A673 (cell line): ENCODE measurements around the gene ZNF286A. TPM values are rescaled to one million over a fixed set of nuclear protein-coding genes. Genes with fewer than 3 reads are reported as not detected.
"Not testable (repeated sequence)": the region's sequence is repeated elsewhere in the genome, so short reads cannot be mapped to it uniquely, and the experiment has no call there.

Experiments used
- BruUV-seq: library from RNA; stranded (reverse); fragments of 400-500 nt; replicated peaks from 2 replicates; lab custom pipeline; 2021; lab: Mats Ljungman, UMichigan
- CTCF ChIA-PET: fragments of 300-600 bp; sonication (Branson Sonifier 250); formaldehyde crosslinking; loops from one replicate; lab custom pipeline; 2022; ENCODE audit warnings: antibody characterized with exemption; lab: Charles Lee
- POLR2A ChIA-PET: fragments of 300-600 bp; sonication (Branson Sonifier 250); formaldehyde crosslinking; loops from one replicate; lab custom pipeline; 2022; ENCODE audit warnings: antibody characterized with exemption; ENCODE audit not compliant: low non-redundant PET; lab: Charles Lee
- DNase-seq: peaks from one replicate; pipeline ENCODE4 v3.0.0-alpha.2; 2015; ENCODE audit warnings: low spot score
- H3K27ac ChIP-seq: fragments of 200-600 bp; sonication (generic); 2 replicates; pipeline ENCODE4 v1.5.1; 2016; ENCODE audit warnings: mixed run types, low read depth, mild to moderate bottlenecking, mixed read lengths, antibody characterized with exemption, low read length; ENCODE audit not compliant: poor library complexity, severe bottlenecking
- H3K27me3 ChIP-seq: fragments of 200-600 bp; sonication (generic); replicated peaks from 2 replicates; pipeline ENCODE4 v1.6.1; 2017; ENCODE audit warnings: mixed run types, low read depth, mild to moderate bottlenecking, mixed read lengths, antibody characterized with exemption, low read length; ENCODE audit not compliant: insufficient read depth, poor library complexity
- H3K36me3 ChIP-seq: fragments of 200-600 bp; sonication (generic); 2 replicates; pipeline ENCODE4 v1.6.1; 2016; ENCODE audit warnings: mixed run types, mild to moderate bottlenecking, mixed read lengths, antibody characterized with exemption, low read length; ENCODE audit not compliant: insufficient read depth, poor library complexity, severe bottlenecking
- H3K4me1 ChIP-seq: fragments of 200-600 bp; sonication (generic); 2 replicates; pipeline ENCODE4 v1.6.1; 2017; ENCODE audit warnings: mixed run types, mild to moderate bottlenecking, mixed read lengths, antibody characterized with exemption, low read length; ENCODE audit not compliant: insufficient read depth, poor library complexity, severe bottlenecking
- H3K4me3 ChIP-seq: fragments of 200-600 bp; sonication (generic); 2 replicates; pipeline ENCODE4 v1.5.1; 2016; ENCODE audit warnings: low read depth, mixed run types, mild to moderate bottlenecking, mixed read lengths, low read length; ENCODE audit not compliant: poor library complexity, severe bottlenecking
- H3K9me3 ChIP-seq: fragments of 200-600 bp; sonication (generic); 2 replicates; pipeline ENCODE4 v1.6.1; 2016; ENCODE audit warnings: mixed run types, low read depth, mild to moderate bottlenecking, mixed read lengths, antibody characterized with exemption, low read length; ENCODE audit not compliant: poor library complexity, severe bottlenecking
- intact Hi-C: fragments of 100-400 bp; cut with micrococcal nuclease; formaldehyde crosslinking; loops from one replicate; pipeline ENCODE4 v1.10.0; 2022; ENCODE audit not compliant: unreplicated experiment
- total RNA-seq: library from RNA; stranded (reverse); gene quantifications from 2 replicates; pipeline ENCODE4 v1.2.3, GENCODE V29; 2021

ZNF286A gene
- total RNA-seq, 1 experiment from 2014 or later, result 82.0 TPM

DNA sequence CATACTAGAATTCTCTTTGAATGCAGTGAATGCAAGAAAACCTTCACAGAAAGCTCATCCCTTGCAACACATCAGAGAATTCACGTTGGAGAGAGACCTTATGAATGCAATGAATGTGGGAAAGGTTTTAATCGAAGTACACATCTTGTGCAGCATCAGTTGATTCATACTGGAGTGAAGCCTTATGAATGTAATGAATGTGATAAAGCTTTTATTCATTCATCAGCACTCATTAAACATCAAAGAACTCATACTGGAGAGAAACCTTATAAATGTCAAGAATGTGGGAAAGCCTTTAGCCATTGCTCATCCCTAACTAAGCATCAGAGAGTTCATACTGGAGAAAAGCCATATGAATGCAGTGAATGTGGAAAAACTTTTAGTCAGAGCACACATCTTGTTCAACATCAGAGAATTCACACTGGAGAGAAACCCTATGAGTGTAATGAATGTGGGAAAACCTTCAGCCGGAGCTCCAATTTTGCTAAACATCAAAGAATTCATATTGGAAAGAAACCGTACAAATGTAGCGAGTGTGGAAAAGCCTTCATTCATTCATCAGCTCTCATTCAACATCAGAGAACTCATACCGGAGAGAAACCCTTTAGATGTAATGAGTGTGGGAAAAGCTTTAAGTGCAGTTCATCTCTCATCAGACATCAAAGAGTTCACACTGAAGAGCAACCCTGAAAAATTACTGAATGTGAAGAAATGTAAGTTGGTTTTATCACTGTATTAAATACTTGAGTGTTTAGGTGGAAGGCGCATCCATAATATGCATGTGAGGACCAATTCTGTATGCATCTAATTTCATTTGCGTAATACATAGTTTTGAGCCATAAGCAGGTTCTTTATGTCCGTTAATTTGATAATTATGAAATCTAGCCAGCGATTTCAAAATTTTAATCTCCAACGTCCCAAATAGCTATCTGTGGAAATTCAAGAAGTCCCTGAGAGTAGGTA, 17.3 kb downstream of the ZNF286A start:
- H3K27me3 ChIP-seq, DNase-seq, BruUV-seq, H3K36me3 ChIP-seq, POLR2A ChIA-PET, CTCF ChIA-PET, H3K4me3 ChIP-seq, H3K27ac ChIP-seq, intact Hi-C loops, H3K4me1 ChIP-seq: not testable (repeated sequence)
- peaks cover 25% of the 10 kb centered on the region for H3K9me3 ChIP-seq

DNA sequence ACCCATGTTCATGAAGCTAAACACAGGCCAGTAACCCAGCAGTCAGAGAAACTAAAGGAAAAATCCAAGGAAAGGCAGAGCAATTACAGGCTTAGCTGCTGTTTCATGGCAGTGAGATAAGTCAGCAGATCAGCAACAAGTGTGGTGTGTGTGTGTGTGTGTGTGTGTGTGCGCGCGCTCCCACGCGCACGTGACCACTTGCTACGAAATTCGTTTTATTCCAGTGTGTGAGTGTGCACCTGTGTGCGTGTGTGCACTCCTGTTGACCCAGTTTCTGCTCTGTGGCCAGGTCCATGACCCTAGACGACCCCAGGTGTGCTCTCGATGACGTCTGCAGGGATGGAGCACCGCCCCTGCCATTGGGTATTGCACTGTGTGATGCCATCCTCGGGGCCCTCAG, 31.0 kb downstream of the ZNF286A start:
- CTCF ChIA-PET, H3K4me3 ChIP-seq, H3K27me3 ChIP-seq, H3K4me1 ChIP-seq, intact Hi-C loops, DNase-seq, H3K27ac ChIP-seq, H3K36me3 ChIP-seq, POLR2A ChIA-PET, H3K9me3 ChIP-seq, BruUV-seq: not testable (repeated sequence)

DNA sequence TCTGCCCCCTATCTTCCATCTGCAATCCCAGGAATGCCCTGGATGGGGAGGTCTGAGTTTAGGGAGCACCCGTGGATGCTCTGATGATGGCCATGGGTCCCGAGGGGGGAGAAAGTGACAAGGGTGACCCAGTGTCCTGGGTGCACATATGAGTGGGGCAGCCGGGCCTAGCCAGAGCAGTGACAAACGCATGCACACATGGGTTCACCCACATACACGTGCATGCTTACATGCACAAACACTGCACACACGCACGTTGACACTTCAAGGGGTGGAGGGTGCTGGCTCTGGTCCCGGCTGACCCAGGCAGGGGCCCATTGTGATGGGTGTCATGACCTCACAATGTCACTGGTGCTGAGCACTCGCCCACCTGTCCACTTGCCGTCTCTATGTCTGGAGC, 32.3 kb downstream of the ZNF286A start, which contains the start of gene TBC1D26:
Gene TBC1D26 (plus strand): TSS at position 384 of the 400 bp plus-strand sequence. CDS start 3,066 bp downstream, outside the sequence.
- POLR2A ChIA-PET, DNase-seq, intact Hi-C loops, H3K4me1 ChIP-seq, BruUV-seq, H3K4me3 ChIP-seq, H3K9me3 ChIP-seq, H3K27me3 ChIP-seq, H3K36me3 ChIP-seq, CTCF ChIA-PET, H3K27ac ChIP-seq: not testable (repeated sequence)

DNA sequence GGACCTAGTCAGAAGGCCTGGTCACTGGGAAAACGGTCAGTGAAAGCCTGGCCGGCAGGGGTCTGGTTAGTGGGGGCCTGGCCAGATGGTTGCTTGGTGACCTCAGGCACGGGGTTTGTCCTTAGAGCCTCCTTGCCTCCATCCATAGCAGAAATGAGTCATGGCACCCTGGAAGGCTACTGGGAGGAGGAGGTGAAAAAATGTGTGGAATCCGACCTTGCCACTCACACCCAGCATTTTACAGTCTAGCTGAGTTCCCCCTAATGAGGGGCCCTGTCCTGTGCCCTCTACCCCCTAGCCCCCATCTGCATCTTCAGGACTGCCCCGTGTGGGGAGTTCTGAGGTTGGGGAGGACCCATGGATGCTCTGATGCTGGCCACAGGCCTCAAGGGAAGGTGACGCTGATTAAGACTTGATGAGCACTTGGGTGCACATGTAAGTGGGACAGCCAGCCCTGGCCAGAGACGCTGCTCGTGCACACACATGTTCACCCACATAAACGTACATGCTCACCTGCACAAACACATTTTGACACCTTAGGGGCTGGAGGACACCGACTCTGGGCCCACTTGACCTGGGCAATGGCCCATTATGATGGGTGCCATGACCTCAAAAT, 33.7 kb downstream of the ZNF286A start:
- POLR2A ChIA-PET, BruUV-seq, intact Hi-C loops: not testable (repeated sequence)

DNA sequence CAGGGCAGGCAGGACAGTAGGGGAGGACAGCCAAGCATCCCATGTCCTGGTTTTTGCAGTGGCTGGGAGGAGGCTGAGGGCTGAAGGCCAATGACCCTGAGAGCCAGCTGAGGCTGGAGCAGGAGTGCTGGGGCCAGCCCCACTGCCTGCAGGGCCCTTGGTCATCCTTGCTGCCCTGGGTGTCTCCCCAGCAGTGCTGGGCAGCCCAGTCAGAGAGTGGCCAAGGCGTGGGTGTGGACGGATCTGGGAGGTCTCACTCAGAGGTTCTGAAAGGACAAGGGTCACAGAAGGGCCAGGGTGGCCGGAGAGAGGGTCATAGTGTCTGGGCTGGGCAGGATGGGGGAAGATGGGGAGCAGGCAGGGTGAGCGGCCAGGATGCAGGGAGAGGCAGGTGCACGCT, 37.0 kb downstream of the ZNF286A start:
- POLR2A ChIA-PET, H3K36me3 ChIP-seq, intact Hi-C loops, H3K27me3 ChIP-seq, H3K4me1 ChIP-seq, H3K9me3 ChIP-seq, H3K27ac ChIP-seq, H3K4me3 ChIP-seq, BruUV-seq, DNase-seq, CTCF ChIA-PET: not testable (repeated sequence)

More for the DNA sequence above, 33.7 kb downstream of the ZNF286A start:
- CTCF ChIA-PET, DNase-seq, H3K27ac ChIP-seq, H3K9me3 ChIP-seq, H3K36me3 ChIP-seq, H3K4me3 ChIP-seq, H3K27me3 ChIP-seq, H3K4me1 ChIP-seq: not testable (repeated sequence)
